SHP77 treated with DMSO at 0.1 percent for 48 hours (cell line): Measurements from ENCODE around the gene MTSS2.
"Not testable (repeated sequence)": the region's sequence is repeated elsewhere in the genome, so short reads cannot be mapped to it uniquely, and the experiment has no call there.

Experiments used
- DNase-seq: peaks from one replicate; lab custom pipeline; 2025; lab: John Stamatoyannopoulos, UW

MTSS2 gene

DNA sequence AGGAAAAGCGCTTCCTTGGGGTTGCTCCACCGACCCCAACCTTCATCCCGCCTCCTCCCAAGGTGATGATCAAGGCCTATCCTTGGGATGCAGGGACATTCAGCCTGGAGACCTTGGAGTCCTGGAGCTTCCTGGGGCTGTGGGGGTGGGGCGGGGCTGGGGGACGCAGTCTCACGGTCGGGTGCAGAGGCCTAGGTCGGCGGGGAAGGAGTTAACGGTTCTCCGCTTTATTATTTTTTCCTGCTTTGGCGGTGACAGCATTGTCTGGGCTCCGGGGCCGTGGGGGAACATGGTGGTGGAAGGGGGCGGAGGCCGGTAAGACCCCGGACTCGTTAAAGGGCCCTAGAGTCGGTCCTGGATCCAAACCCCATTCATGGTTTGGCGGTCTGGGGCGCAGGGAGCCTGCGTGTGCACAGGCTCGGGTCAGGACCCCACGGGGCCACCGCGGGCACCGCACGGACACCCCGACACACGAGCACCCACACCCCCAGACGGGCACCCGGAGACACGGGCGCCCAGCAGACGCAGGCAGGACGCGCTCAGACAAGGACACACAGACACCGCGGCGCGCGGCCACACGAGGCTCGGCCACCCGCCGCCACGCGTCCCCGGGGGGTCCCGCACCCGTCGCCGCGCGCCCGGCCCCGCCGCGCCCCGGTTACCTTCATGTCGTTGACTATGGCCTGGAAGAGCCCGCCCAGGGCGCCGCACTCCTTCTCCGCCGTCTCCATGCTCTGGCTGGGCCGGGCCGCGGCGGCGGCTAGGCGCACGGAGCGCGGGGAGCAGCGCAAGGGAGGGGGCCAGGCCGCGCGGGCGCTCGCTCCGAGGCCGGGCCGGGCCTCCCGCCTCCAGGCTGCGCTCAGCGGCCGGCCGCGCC lies 554 bp downstream of the MTSS2 start:
- DNase-seq: no peak

GRCh38 chr16:70684146-70685060 lies 1.4 kb downstream of the MTSS2 start:
- no peak for DNase-seq

DNA sequence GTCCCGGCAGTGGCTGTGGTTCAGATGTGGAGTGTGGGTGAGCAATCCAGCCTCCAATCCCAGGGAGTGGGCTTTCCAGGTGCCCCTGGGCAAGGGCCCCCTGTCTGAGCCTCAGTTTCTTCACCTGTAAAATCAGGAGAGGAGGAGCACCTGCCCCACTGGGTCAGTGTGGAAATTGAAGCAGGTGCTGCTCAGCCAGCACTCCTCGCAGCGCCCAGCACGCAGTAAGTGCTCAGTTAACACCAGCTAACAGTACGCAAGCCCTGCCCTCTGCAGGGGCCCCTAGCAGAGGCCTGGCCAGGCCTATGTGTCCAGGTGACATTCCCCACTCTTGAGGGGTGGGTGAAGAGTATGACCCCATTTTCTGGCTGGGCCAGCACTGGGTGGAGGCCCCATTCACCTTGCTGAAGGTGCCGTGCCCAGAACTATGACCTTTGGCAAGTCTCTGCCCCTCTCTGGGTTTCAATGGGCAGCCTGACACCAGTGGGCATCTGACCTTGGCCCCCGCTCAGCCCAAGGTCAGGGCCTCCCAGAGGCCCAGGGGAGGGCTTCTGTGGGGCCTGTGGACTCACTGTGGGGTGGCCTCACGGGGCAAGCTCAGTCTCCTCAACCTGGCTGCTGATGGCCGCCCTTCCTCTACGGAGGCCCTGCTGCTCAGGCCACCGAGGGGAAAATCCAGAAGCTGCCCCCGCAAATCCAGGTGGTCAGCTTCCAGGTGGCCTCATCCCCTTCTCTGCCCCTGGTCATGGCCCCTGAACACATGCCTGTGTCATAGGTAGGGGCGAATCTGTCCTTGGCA lies 2.5 kb downstream of the MTSS2 start:
- no peak for DNase-seq

GRCh38 chr16:70682239-70683145 lies 3.4 kb downstream of the MTSS2 start:
- no peak for DNase-seq

GRCh38 chr16:70681382-70682238 lies 4.2 kb downstream of the MTSS2 start:
- no peak for DNase-seq

DNA sequence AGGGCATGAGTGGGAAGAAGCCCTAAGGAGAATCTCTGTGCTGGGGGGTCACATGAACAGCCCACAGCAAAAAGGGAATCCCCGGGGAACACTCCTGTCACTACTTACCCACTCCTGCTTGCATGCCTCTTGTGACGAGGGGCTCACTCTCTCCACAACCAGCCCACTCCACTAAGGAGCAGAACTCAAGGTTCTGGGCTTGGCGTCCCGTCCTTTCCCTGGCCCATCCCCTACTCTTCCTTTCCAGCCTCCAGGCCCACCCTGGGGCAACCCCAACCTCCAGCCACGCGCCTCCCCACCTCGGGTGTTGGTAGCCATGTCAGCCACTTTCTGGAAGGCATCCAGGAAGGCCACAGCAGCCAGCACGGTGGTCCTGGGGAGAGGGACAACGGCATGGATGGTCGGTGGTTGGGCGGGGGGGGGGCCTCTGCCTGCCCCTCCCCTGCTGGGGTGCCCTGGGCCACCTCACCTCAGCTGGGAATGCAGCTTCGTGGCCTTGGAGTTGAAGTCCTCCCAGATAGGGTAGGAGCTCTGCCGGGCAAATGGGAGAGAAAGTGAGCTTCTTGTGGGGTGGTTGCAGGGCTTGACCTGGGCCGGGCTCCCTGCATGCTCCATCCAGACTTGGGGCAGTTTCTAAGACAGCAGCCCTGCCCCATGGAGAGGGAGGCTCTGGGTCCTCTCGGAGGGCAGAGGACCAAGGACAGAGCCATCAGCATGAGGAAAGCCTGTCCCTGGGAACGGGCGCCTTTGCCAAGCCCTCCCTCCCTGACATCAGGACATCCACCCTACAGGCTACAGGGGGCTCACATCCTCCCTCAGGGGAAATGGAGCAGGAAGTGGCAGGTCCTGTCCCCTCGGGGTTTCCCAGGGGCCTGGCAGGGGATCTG lies 5.1 kb downstream of the MTSS2 start:
- DNase-seq: no peak

DNA sequence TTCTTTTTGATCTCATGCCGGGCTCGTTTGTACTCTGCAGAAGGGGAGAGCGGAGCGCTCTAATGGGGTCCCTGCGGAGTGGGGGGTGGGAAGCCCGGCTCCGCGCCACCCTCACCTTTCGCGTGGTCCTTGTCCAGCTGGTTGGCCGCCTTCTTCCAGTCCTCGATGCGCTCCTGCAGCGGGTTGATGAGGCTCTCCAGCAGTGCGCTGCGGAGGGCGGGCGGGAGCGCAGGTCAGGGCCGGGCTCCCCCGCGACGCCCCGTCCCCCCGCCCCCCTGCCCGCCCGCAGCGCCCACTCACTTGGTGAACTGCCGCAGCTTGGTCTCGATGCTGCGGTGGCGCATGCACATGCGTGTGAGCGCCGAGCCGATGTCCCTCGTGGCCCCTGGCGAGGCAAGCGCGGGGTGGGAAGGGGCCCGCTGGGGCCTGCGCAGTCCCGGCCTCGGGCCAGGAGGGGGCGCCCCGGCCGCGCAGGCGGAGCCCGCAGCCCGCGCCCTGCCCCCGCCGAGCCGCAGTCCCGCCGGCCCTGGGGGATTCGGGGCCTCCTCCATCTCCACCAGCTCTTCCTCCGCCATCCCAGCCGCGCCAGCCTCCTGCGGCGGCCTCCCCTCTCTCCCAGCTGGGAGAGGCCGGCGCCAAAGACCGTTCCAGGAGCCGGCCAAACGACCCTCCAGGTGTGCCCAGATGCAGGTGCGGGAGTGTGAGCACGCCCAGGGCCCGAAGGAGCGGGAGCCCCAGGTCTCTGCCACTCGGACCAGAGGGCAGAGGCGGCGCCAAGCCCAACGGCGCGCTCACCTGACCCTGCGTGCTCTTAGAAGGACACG lies 6.0 kb downstream of the MTSS2 start:
- DNase-seq: no peak

DNA sequence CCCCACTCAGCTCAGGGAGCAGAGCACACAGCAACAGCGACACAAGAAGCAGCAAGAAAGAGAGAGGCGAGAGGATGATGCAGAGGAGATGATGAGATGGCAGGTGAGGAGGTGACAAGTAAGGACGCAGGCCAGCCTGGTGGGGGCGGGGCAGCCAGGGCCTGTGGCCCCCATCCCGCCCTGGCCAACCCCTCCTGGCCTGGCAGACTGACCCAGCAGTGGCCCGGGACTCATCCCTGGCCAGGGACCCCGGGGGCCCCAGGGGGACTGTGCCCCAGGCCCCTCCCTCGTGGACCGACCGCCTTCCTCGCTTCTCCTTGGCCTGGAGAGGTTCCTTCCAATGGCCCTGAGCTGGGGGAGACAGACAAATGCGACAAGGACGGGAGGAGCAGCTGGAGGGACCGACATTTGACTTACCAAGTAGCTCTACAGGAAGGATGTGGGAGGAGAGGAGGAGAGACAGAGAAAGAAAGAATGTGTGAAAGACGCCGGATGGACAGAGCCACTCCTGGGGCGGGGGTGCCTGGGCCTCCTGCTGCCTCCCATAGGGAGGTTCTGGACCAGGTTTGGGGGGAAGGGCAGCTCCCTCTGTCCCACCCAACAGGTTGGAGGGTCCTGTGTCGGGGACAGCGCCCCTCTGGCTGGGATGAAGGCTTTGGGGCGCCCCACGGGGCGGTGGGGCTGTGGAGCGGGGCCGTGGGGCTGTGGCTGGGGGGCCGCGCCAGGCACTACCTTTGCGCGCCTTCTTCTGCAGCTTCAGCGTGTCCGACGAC lies 6.8 kb downstream of the MTSS2 start:
- no peak for DNase-seq

- no peak for DNase-seq
Measured at GRCh38 chr16:70678121-70678897, 7.5 kb downstream of the MTSS2 start.

GRCh38 chr16:70677499-70678120 lies 8.2 kb downstream of the MTSS2 start:
- no peak for DNase-seq

- no peak for DNase-seq
Measured at GRCh38 chr16:70676675-70677498, 9.0 kb downstream of the MTSS2 start.

DNA sequence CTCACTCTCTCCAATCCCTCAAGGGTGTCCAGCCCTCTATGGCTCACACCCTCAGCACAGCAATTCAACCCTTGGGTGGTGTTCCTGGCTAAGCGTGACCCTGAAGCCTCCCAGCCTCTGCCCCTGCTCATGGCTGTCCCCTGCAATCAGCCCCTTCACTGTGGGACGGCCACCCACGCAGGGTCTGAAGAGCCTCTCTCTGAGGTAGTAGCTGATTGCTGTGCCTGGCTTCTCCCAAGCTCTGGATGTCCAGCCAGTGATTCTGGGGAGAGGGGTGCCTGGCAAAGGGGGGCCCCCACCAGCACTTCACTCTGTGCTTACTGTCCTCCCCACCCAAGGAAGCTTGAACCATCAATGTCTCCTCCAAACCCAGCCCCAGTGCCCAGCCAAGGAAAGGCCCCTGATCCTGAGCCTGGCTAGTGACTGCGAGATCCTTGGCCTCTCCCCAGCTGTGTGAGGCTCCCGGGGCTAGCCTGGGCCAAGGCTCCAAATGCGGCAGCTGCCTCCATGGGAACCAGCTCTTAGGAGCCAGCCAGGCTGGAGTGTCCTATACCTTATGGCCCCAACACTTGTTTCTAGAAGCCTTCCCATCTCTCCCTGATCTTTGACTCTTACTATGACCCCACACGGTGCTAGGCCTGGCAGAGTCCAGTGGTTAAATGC lies 9.9 kb downstream of the MTSS2 start:
- DNase-seq: no peak

GRCh38 chr16:70674221-70675014 lies 11.4 kb downstream of the MTSS2 start:
- no peak for DNase-seq

- not testable (repeated sequence) for DNase-seq
Measured at GRCh38 chr16:70670938-70671337, 14.9 kb downstream of the MTSS2 start.
